Activated CD4-positive, CD25-positive, alpha-beta regulatory T cell treated with anti-CD3 and anti-CD28 coated beads, Interleukin-2, amount 50 U/mL, for 16 hours (primary cell): Measurements from ENCODE around the gene REXO1.

Experiments
- DNase-seq: peaks from one replicate; pipeline ENCODE4 v3.0.0-alpha.2; 2020; ENCODE audit warnings: low read depth, low spot score

Gene REXO1

DNA sequence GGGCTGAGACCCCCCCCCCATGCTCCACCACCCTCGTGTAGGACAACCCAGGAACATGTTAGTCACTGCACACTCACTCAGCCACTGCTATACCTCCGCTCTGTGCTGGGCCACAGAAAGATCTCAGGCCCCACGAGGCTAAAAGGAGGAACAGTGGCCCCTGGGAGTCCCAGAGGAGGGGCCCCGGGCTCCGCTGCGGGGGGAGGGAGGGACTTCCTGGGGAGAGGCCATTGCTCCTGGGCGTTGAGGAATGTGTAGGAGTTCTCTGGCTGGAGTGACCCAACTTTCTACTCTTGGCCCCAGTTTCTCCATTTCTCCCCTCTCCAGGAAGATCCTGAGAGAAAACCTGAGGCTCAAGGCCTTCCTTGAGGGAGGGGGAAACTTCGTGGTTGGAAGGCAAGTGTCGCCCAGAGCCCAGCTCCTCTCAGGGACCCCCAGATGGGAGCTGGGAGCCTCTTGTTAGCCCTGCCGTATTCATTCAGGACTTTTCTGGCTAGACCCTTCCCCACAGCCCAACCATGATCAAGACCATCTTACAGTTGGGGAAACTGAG, 81.4 kb downstream of the REXO1 start:
- no peak for DNase-seq

DNA sequence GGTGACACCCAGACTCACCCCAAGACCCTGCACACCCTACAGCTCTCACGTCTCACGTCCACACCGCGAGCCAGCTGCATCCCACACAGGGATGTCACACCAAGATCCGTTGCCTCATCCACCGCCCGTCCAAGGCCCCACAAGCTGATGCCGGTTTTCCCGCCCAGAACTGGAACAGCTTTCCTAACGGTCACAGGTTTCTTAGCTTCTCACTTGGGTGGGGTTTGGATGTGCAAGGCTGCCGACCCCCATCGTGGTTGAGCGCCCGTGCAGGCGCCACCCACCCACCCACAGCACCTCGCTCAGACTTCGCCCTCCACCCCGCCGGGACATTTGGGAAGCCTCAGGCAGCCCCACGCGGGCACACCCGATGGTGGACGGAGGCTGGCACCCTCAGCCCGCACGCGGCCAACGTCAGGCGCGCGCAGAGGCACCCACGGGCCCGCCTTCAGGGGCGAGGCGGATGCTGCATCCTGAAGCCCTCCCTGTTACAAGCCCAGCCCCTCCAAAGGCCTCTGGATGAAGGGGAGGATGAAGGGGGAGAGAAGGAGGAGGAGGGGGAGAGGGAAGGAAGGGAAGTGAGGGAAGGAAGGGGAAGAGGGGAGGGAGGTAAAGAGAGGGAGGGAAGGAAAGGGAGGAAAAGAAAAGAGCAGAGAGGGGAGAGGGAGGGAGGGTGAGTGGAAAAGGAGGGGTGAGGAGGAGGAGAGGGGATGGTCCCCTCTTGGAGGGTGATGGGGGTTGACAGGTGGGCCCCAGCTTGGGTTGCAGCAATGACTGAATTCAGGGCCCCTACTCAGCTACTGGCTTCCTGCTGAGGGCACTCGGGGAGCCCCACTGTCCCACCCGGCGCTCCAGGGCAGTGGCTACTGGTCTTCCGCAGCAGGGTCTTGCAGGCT, 82.1 kb downstream of the REXO1 start:
- DNase-seq: no peak
